Spleen (tissue), 13 donors: Measurements from ENCODE around the gene CCDC61. TPM values are rescaled to one million over a fixed set of nuclear protein-coding genes. Genes with fewer than 3 reads are reported as not detected.

Source experiments
- DNase-seq: peaks from one replicate; pipeline ENCODE4 v3.0.0-alpha.2; 2020
- H3K27ac ChIP-seq, 8 donors: fragments of 200-600 bp; sonication (generic) in 7 of 8; 1 replicate in 4 of 8; 2 replicates in 4 of 8; pipeline versions ENCODE4 v1.5.0 to v1.8.0; 2016 to 2021; ENCODE audit warnings: inconsistent platforms in 4 of 8, mild to moderate bottlenecking in 4 of 8, moderate library complexity in 1 of 8
- H3K27me3 ChIP-seq, 7 donors: fragments of 200-600 bp; sonication (generic) in 6 of 7; replicated peaks in 1 of 7; 1 replicate in 4 of 7; 2 replicates in 3 of 7; pipeline versions ENCODE4 v1.5.0 to v1.8.0; 2016 to 2021; ENCODE audit warnings: inconsistent platforms in 3 of 7, mild to moderate bottlenecking in 1 of 7
- H3K36me3 ChIP-seq, 6 donors: fragments of 200-600 bp; sonication (generic) in 5 of 6; 1 replicate in 4 of 6; 2 replicates in 2 of 6; pipeline versions ENCODE4 v1.5.0 to v1.8.0; 2016 to 2021; ENCODE audit warnings: inconsistent platforms in 2 of 6
- H3K4me1 ChIP-seq, 6 donors: fragments of 200-600 bp; sonication (generic) in 5 of 6; 1 replicate in 3 of 6; 2 replicates in 3 of 6; pipeline versions ENCODE4 v1.5.0 to v1.8.0; 2016 to 2021; ENCODE audit warnings: inconsistent platforms in 3 of 6
- H3K4me3 ChIP-seq, 8 donors: fragments of 200-600 bp; sonication (generic) in 7 of 8; 1 replicate in 4 of 8; 2 replicates in 4 of 8; pipeline versions ENCODE4 v1.5.0 to v1.8.0; 2016 to 2021; ENCODE audit warnings: inconsistent platforms in 4 of 8, mild to moderate bottlenecking in 4 of 8, moderate library complexity in 2 of 8
- H3K9me3 ChIP-seq, 8 donors: fragments of 200-600 bp; sonication (generic) in 7 of 8; 1 replicate in 4 of 8; 2 replicates in 4 of 8; pipeline versions ENCODE4 v1.5.0 to v1.8.0; 2016 to 2021; ENCODE audit warnings: inconsistent platforms in 4 of 8
- POLR2A ChIP-seq, 3 donors: fragments of 450-650 bp; IDR thresholded peaks; one replicate each; pipeline ENCODE4 v1.5.1; 2017; ENCODE audit warnings: antibody characterized with exemption in 3 of 3, mild to moderate bottlenecking in 1 of 3
- POLR2AphosphoS5 ChIP-seq, 3 donors: sonication (generic); formaldehyde crosslinking; IDR thresholded peaks; one replicate each; pipeline ENCODE4 v1.5.1; 2017; ENCODE audit warnings: antibody characterized with exemption in 3 of 3
- WGBS, 5 donors: extraction: QIAGEN DNeasy Blood & Tissue Kit in 3 of 5; methylation state at CpG; one replicate each; pipeline versions ENCODE4 v1.1.5 to v1.1.7; 2013 to 2018; 5-methylcytosine and 5-hydroxymethylcytosine counted together
- intact Hi-C: fragments of 100-400 bp; cut with DNase I; formaldehyde crosslinking; loops from one replicate; pipeline ENCODE4 v1.15.0; 2023; ENCODE audit warnings: low total_unique reads
- long read RNA-seq, 2 donors: transcript quantifications; one replicate each; lab custom pipeline, GENCODE V29; 2026
- polyA plus RNA-seq, 3 donors: library from polyadenylated mRNA; stranded (reverse); fragments of 200-250 nt; gene quantifications; one replicate each; pipeline ENCODE4 v1.2.1, GENCODE V29; 2013
- total RNA-seq, 7 donors: library from RNA; depleted of rRNA in 3 of 7; stranded (reverse); fragments of >200 nt in 3 of 7; fragmentation: NEBNext Ultra II Directional in 4 of 7; extraction: Animal tissue kit (Norgen Biotek cat#: 25700) in 4 of 7; gene quantifications; one replicate each; pipeline versions ENCODE4 v1.1.0 to v1.2.1, GENCODE V29; 2016 to 2021
- TF ChIP-seq, protein P1 (sequence below), 11 experiments: fragments of 200-600 bp in 7 of 11; fragments of 450-650 bp in 4 of 11; sonication (generic) in 4 of 11; IDR thresholded peaks in 8 of 11; conservative IDR thresholded peaks in 3 of 11; 1 replicate in 7 of 11; 2 replicates in 4 of 11; pipeline versions ENCODE4 v1.4.0 to v1.8.0; 2016 to 2021; ENCODE audit warnings: antibody characterized with exemption in 11 of 11, inconsistent platforms in 4 of 11, mild to moderate bottlenecking in 1 of 11
- donor health status: healthy with polysubstance abuse.
- donor health status: DM: no; HTN: no; CAD: no; lungs with moderate emphysema.
- donor health status: DM: no; HTN: no; CAD: no.
- donor health status: Bipolar disorder and iron deficiency.
- donor health status: healthy.
- donor health status: DM: no; HTN: no; CAD: no.
- donor health status: DM: yes; HTN: yes; CAD: no.

CCDC61 gene, protein sequence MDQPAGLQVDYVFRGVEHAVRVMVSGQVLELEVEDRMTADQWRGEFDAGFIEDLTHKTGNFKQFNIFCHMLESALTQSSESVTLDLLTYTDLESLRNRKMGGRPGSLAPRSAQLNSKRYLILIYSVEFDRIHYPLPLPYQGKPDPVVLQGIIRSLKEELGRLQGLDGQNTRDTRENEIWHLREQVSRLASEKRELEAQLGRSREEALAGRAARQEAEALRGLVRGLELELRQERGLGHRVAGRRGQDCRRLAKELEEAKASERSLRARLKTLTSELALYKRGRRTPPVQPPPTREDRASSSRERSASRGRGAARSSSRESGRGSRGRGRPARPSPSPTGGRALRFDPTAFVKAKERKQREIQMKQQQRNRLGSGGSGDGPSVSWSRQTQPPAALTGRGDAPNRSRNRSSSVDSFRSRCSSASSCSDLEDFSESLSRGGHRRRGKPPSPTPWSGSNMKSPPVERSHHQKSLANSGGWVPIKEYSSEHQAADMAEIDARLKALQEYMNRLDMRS
- total RNA-seq = 10 to 100 TPM in 4 of 7 donors, 1 to 10 TPM in 3; 5.0 to 22.7 (median 16.6) TPM
- polyA plus RNA-seq = 10 to 100 TPM; 15.1 to 24.6 (median 16.7) TPM
- long read RNA-seq, donor 1, partial matches to known transcripts = 0 of 3 reads
- long read RNA-seq, donor 1, other reads (novel, unspliced or antisense) = 0 of 3 reads
- long read RNA-seq, donor 2 = 0 reads

- peak; percentile 38 to 79 (median 52) for TF ChIP-seq POLR2A (IDR thresholded peaks at IDR 0.05)
- TF ChIP-seq, protein P1, sequence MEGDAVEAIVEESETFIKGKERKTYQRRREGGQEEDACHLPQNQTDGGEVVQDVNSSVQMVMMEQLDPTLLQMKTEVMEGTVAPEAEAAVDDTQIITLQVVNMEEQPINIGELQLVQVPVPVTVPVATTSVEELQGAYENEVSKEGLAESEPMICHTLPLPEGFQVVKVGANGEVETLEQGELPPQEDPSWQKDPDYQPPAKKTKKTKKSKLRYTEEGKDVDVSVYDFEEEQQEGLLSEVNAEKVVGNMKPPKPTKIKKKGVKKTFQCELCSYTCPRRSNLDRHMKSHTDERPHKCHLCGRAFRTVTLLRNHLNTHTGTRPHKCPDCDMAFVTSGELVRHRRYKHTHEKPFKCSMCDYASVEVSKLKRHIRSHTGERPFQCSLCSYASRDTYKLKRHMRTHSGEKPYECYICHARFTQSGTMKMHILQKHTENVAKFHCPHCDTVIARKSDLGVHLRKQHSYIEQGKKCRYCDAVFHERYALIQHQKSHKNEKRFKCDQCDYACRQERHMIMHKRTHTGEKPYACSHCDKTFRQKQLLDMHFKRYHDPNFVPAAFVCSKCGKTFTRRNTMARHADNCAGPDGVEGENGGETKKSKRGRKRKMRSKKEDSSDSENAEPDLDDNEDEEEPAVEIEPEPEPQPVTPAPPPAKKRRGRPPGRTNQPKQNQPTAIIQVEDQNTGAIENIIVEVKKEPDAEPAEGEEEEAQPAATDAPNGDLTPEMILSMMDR (IDR thresholded peaks at IDR 0.05 in 8 of 11, conservative IDR thresholded peaks at IDR 0.05 in 3 of 11) = peak in 2 of 11 experiments; percentile 30 to 44
- TF ChIP-seq POLR2AphosphoS5 (IDR thresholded peaks at IDR 0.05) = peak; percentile 88 to 94 (median 89)
- Histone ChIP-seq H3K4me3 (peak within 1 kb of the TSS; percentile 53 to 79 (median 63)), H3K9me3 (no peaks in the 10 kb centered on the region), H3K4me1 (peaks cover 7 to 37% (median 27%) of the 10 kb centered on the region in 6 donors), H3K36me3 (peaks cover 0 to 12% (median 0%) of the 10 kb centered on the region in 6 donors), H3K27ac (peak within 1 kb of the TSS; percentile 36 to 91 (median 84)), H3K27me3 (peaks cover 0 to 14% (median 0%) of the 10 kb centered on the region in 7 donors)
- DNase-seq = peak; percentile 97
- WGBS, 5 donors = 0 to 1% (median 1%) methylated on average over 32 to 34 of the region's 34 CpGs
- intact Hi-C loops = no loop called here
Observed at GRCh38 chr19:45994998-45995714, at the start of gene CCDC61. CCDC61 (plus strand) TSS chr19:45995467; CDS start chr19:46003019, 7,552 bp downstream.

DNA sequence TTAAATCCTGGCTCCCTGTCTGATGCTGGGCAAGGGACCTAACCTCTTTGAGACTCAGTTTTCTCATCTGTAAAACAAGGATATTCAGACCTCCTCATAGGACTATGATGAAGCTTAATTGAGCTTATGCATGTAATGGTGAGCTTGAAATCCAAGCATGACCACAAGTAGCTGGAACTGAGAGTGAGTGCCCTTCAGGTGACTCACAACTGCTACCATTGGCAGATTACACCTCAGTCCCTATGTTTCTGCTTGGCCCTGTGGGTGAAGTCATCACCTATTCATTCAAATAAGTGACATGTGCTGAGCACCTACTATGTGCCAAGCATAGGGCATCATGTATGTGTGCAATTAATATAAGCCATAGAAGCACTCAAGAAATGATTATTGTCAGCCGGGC lies 47.3 kb upstream of the CCDC61 start:
- Histone ChIP-seq H3K9me3 (peaks cover 0 to 2% (median 0%) of the 10 kb centered on the region in 8 donors), H3K27ac (no peak overlapping the region), H3K27me3 (peaks cover 0 to 59% (median 0%) of the 10 kb centered on the region in 7 donors), H3K4me1 (peaks cover 0 to 6% (median 5%) of the 10 kb centered on the region in 6 donors), H3K36me3 (no peaks in the 10 kb centered on the region), H3K4me3 (no peak overlapping the region)
- no peak for DNase-seq
- TF ChIP-seq POLR2AphosphoS5 (IDR thresholded peaks at IDR 0.05) (no peak), POLR2A (IDR thresholded peaks at IDR 0.05) (no peak)
- TF ChIP-seq, protein P1 (IDR thresholded peaks at IDR 0.05 in 8 of 11, conservative IDR thresholded peaks at IDR 0.05 in 3 of 11) = no peak
- WGBS, 5 donors = 89 to 100% (median 94%) methylated on average over 1 of the region's 1 CpG
- intact Hi-C loops = no loop called here

- no peak for DNase-seq
- 51 to 62% (median 59%) methylated on average over 7 to 8 of the region's 8 CpGs for WGBS, 5 donors
- Histone ChIP-seq H3K4me1 (peaks cover 0 to 28% (median 16%) of the 10 kb centered on the region in 6 donors), H3K9me3 (peaks cover 0 to 13% (median 0%) of the 10 kb centered on the region in 8 donors), H3K4me3 (peak overlapping the region in 2 of 8 donors; percentile 36 to 56), H3K27ac (no peak overlapping the region), H3K36me3 (no peaks in the 10 kb centered on the region), H3K27me3 (peaks cover 0 to 85% (median 0%) of the 10 kb centered on the region in 7 donors)
- intact Hi-C loops = no loop called here
- TF ChIP-seq POLR2A (IDR thresholded peaks at IDR 0.05) (no peak), POLR2AphosphoS5 (IDR thresholded peaks at IDR 0.05) (no peak)
- TF ChIP-seq, protein P1 (IDR thresholded peaks at IDR 0.05 in 8 of 11, conservative IDR thresholded peaks at IDR 0.05 in 3 of 11) = no peak
Observed at GRCh38 chr19:45952341-45952685, 43.0 kb upstream of the CCDC61 start.
